Neural cell (in vitro differentiated cells): Measurements from ENCODE around the gene HMOX2. TPM values are rescaled to one million over a fixed set of nuclear protein-coding genes. Genes with fewer than 3 reads are reported as not detected.

Experiments used
- H2AFZ ChIP-seq: fragments of 200-600, 300-800 bp; sonication (generic), shearing (Covaris generic); 2 replicates; pipeline ENCODE4 v1.6.0; 2014; ENCODE audit warnings: low read depth, mild to moderate bottlenecking, antibody characterized with exemption, low read length, moderate library complexity
- H3F3A ChIP-seq: fragments of 200-600 bp; shearing (Covaris generic); 2 replicates; pipeline ENCODE4 v1.6.1; 2016; ENCODE audit warnings: mild to moderate bottlenecking, moderate library complexity, mixed read lengths, antibody characterized with exemption, low read length; ENCODE audit not compliant: insufficient read depth, poor library complexity, severe bottlenecking
- H3K27ac ChIP-seq: fragments of 200-600, 300-800 bp; sonication (generic), shearing (Covaris generic); 2 replicates; pipeline ENCODE4 v1.5.1; 2014; ENCODE audit warnings: mild to moderate bottlenecking, low read length, moderate library complexity
- H3K27me3 ChIP-seq: fragments of 300-800, 200-600 bp; sonication (generic), shearing (Covaris generic); 2 replicates; pipeline ENCODE4 v1.6.0; 2014; ENCODE audit warnings: mild to moderate bottlenecking, low read depth, low read length, moderate library complexity; ENCODE audit not compliant: insufficient read depth
- H3K36me3 ChIP-seq: fragments of 300-800, 200-600 bp; sonication (generic), shearing (Covaris generic); 2 replicates; pipeline ENCODE4 v1.5.1; 2014; ENCODE audit warnings: mild to moderate bottlenecking, antibody characterized with exemption, low read length, moderate library complexity; ENCODE audit not compliant: insufficient read depth
- H3K4me2 ChIP-seq: fragments of 300-800, 200-600 bp; sonication (generic), shearing (Covaris generic); 2 replicates; pipeline ENCODE4 v1.6.0; 2014; ENCODE audit warnings: mild to moderate bottlenecking, low read length
- H3K4me3 ChIP-seq: fragments of 300-800, 200-600 bp; sonication (generic), shearing (Covaris generic); 2 replicates; pipeline ENCODE4 v1.5.1; 2014; ENCODE audit warnings: mild to moderate bottlenecking, low read length, moderate library complexity
- H3K79me2 ChIP-seq: fragments of 200-600 bp; shearing (Covaris generic); replicated peaks from 2 replicates; pipeline ENCODE4 v1.6.0; 2014; ENCODE audit warnings: mild to moderate bottlenecking, low read length, moderate library complexity; ENCODE audit not compliant: insufficient read depth
- H3K9ac ChIP-seq: fragments of 300-800, 200-600 bp; sonication (generic), shearing (Covaris generic); 2 replicates; pipeline ENCODE4 v1.6.1; 2016; ENCODE audit warnings: mild to moderate bottlenecking, low read length, mixed read lengths
- H3K9me2 ChIP-seq: fragments of 200-600 bp; shearing (Covaris generic); 2 replicates; pipeline ENCODE4 v1.6.1; 2016; ENCODE audit warnings: mild to moderate bottlenecking, low read length, mixed read lengths; ENCODE audit not compliant: insufficient read depth
- H3K9me3 ChIP-seq: fragments of 200-600, 300-800 bp; sonication (generic), shearing (Covaris generic); 2 replicates; pipeline ENCODE4 v1.6.1; 2016; ENCODE audit warnings: mild to moderate bottlenecking, mixed run types, low read length, moderate library complexity, mixed read lengths
- H4K20me1 ChIP-seq: fragments of 200-600 bp; shearing (Covaris generic); 2 replicates; pipeline ENCODE4 v1.6.1; 2016; ENCODE audit warnings: mild to moderate bottlenecking, mixed run types; ENCODE audit not compliant: insufficient read depth
- EP300 ChIP-seq: fragments of 450-650 bp; conservative IDR thresholded peaks from 2 replicates; pipeline ENCODE4 v1.6.1; 2014; ENCODE audit warnings: antibody characterized with exemption, mild to moderate bottlenecking, moderate library complexity; ENCODE audit not compliant: poor library complexity, severe bottlenecking
- EZH2 ChIP-seq: fragments of 200-600, 300-800 bp; shearing (Covaris generic), sonication (generic); IDR thresholded peaks from 2 replicates; pipeline ENCODE4 v1.6.1; 2014; ENCODE audit warnings: antibody characterized with exemption, low read length, borderline replicate concordance, mild to moderate bottlenecking; ENCODE audit not compliant: insufficient read depth, poor library complexity, severe bottlenecking
- MXI1 ChIP-seq: fragments of 450-650 bp; conservative IDR thresholded peaks from 2 replicates; pipeline ENCODE4 v1.6.1; 2014; ENCODE audit warnings: antibody characterized with exemption, mild to moderate bottlenecking; ENCODE audit not compliant: poor library complexity, severe bottlenecking
- POLR2AphosphoS5 ChIP-seq: IDR thresholded peaks from 2 replicates; pipeline ENCODE4 v1.6.1; 2012
- RAD21 ChIP-seq: fragments of 450-650 bp; conservative IDR thresholded peaks from 2 replicates; pipeline ENCODE4 v1.6.1; 2014; ENCODE audit warnings: antibody characterized with exemption, mild to moderate bottlenecking, moderate library complexity
- SMC3 ChIP-seq: fragments of 450-650 bp; conservative IDR thresholded peaks from 2 replicates; pipeline ENCODE4 v1.6.1; 2014; ENCODE audit warnings: antibody characterized with exemption, mild to moderate bottlenecking, moderate library complexity; ENCODE audit not compliant: poor library complexity
- TAF1 ChIP-seq: IDR thresholded peaks from 2 replicates; pipeline ENCODE4 v1.6.1; 2012; ENCODE audit warnings: low read depth
- polyA plus RNA-seq: library from polyadenylated mRNA; depleted of rRNA; stranded (reverse); fragments of >200 nt; gene quantifications from 2 replicates; pipeline ENCODE4 v1.2.3, GENCODE V29; 2014
- TF ChIP-seq, protein P1 (sequence below): IDR thresholded peaks from 2 replicates; pipeline ENCODE4 v1.6.1; 2012; ENCODE audit warnings: borderline replicate concordance
- TF ChIP-seq, protein P2 (sequence below): fragments of 450-650 bp; IDR thresholded peaks from 2 replicates; pipeline ENCODE4 v1.5.1; 2014; ENCODE audit warnings: antibody characterized with exemption, mild to moderate bottlenecking, moderate library complexity; ENCODE audit not compliant: poor library complexity, severe bottlenecking

The HMOX2 gene
- polyA plus RNA-seq, 1 donor from 2014 or later = 79.4 TPM

DNA sequence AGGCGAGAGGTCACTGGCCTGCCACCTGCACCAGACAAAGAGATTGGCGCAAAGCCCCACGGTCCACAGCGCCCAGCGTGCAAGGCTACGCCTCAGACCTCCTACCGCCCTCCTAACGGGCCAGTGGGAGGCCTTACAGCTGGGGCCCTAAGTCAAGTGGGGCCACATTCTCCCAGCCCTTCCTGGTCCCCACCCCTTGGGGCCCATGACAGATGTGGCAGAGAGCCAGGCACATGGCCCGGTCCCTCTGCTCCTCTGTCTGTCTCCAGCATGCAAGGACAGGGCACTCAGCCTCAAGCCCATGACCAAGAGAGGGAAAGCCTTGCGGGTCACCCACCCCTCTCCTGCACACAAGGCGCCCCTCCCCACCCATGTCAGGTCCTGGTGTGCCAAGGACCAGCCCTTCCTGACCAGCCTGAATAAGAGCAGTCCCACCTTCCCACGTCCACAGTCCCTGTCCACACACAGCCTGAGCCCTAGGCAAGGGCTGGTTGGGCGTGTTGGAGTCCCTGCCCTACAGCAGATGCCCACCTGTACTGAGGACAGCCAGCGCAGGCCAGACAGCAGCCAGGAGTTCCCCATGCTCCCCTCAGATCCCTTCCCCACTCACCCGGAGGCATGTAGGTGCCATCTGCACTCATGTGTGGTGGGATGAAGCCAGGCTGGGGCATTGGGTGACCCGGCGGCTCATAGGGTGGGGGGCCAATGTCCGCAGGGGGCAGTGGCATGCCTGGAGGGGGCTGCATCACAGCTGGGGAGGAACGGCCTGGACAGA, 37.1 kb downstream of the HMOX2 start:
- Histone ChIP-seq H2AFZ (no peak overlapping the region), H3F3A (no peaks in the 10 kb centered on the region), H3K9ac (no peak overlapping the region), H3K9me3 (no peaks in the 10 kb centered on the region), H3K4me2 (no peak overlapping the region), H3K4me3 (no peak overlapping the region), H3K27ac (no peak overlapping the region), H3K9me2 (no peaks in the 10 kb centered on the region), H4K20me1 (no peaks in the 10 kb centered on the region), H3K36me3 (no peaks in the 10 kb centered on the region), H3K79me2 (no peaks in the 10 kb centered on the region), H3K27me3 (no peaks in the 10 kb centered on the region)
- TF ChIP-seq EZH2 (no peak), RAD21 (no peak), SMC3 (no peak)
- TF ChIP-seq, protein P1, sequence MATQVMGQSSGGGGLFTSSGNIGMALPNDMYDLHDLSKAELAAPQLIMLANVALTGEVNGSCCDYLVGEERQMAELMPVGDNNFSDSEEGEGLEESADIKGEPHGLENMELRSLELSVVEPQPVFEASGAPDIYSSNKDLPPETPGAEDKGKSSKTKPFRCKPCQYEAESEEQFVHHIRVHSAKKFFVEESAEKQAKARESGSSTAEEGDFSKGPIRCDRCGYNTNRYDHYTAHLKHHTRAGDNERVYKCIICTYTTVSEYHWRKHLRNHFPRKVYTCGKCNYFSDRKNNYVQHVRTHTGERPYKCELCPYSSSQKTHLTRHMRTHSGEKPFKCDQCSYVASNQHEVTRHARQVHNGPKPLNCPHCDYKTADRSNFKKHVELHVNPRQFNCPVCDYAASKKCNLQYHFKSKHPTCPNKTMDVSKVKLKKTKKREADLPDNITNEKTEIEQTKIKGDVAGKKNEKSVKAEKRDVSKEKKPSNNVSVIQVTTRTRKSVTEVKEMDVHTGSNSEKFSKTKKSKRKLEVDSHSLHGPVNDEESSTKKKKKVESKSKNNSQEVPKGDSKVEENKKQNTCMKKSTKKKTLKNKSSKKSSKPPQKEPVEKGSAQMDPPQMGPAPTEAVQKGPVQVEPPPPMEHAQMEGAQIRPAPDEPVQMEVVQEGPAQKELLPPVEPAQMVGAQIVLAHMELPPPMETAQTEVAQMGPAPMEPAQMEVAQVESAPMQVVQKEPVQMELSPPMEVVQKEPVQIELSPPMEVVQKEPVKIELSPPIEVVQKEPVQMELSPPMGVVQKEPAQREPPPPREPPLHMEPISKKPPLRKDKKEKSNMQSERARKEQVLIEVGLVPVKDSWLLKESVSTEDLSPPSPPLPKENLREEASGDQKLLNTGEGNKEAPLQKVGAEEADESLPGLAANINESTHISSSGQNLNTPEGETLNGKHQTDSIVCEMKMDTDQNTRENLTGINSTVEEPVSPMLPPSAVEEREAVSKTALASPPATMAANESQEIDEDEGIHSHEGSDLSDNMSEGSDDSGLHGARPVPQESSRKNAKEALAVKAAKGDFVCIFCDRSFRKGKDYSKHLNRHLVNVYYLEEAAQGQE = no peak

DNA sequence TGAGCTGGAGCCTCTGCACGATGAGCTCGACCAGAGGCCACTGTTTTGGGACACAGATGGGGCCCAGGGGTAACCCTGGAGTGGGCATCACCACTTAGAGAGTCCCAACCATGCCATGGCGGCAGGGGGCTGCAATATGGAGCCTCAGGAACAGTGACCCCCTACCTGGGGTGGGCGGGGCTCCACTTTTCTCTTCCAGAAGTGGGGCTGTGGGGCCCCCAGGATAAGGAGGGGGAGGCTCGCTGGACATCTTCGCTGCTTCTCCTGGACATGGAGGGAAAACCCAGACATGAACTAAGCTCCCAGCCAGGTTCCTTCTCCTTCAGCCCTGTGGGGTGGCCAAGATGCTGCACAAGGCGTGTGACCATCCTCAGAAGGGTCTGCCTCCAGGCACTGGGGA, 37.7 kb downstream of the HMOX2 start:
- H3K27ac ChIP-seq = no peak overlapping the region

More for the DNA sequence above, 37.7 kb downstream of the HMOX2 start:
- Histone ChIP-seq H3F3A (no peaks in the 10 kb centered on the region), H3K79me2 (no peaks in the 10 kb centered on the region), H3K4me2 (no peak overlapping the region), H2AFZ (no peak overlapping the region), H3K9me3 (no peaks in the 10 kb centered on the region), H3K4me3 (no peak overlapping the region), H4K20me1 (no peaks in the 10 kb centered on the region), H3K9me2 (no peaks in the 10 kb centered on the region), H3K27me3 (no peaks in the 10 kb centered on the region), H3K9ac (no peak overlapping the region), H3K36me3 (no peaks in the 10 kb centered on the region)
- TF ChIP-seq, protein P2, sequence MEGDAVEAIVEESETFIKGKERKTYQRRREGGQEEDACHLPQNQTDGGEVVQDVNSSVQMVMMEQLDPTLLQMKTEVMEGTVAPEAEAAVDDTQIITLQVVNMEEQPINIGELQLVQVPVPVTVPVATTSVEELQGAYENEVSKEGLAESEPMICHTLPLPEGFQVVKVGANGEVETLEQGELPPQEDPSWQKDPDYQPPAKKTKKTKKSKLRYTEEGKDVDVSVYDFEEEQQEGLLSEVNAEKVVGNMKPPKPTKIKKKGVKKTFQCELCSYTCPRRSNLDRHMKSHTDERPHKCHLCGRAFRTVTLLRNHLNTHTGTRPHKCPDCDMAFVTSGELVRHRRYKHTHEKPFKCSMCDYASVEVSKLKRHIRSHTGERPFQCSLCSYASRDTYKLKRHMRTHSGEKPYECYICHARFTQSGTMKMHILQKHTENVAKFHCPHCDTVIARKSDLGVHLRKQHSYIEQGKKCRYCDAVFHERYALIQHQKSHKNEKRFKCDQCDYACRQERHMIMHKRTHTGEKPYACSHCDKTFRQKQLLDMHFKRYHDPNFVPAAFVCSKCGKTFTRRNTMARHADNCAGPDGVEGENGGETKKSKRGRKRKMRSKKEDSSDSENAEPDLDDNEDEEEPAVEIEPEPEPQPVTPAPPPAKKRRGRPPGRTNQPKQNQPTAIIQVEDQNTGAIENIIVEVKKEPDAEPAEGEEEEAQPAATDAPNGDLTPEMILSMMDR = no peak
- TF ChIP-seq TAF1 = no peak
- no peak for TF ChIP-seq MXI1
- no peak for TF ChIP-seq POLR2AphosphoS5
- no peak for TF ChIP-seq RAD21
- TF ChIP-seq, protein P1 = no peak
- no peak for TF ChIP-seq EP300
- TF ChIP-seq SMC3 = no peak
- TF ChIP-seq EZH2 = no peak
